Gastrocnemius medialis (tissue), 4 donors: ENCODE measurements around the gene GADD45G.

ENCODE experiments used
- POLR2A ChIP-seq, 2 donors: fragments of 450-650 bp; IDR thresholded peaks; one replicate each; pipeline ENCODE4 v1.6.1; 2017; ENCODE audit warnings: antibody characterized with exemption in 2 of 2, mild to moderate bottlenecking in 2 of 2, moderate library complexity in 2 of 2
- TF ChIP-seq, protein P1 (sequence below), 5 experiments: fragments of 450-650 bp in 3 of 5; fragments of 200-600 bp in 2 of 5; sonication (generic) in 2 of 5; IDR thresholded peaks in 4 of 5; conservative IDR thresholded peaks in 1 of 5; 1 replicate in 4 of 5; 2 replicates in 1 of 5; pipeline ENCODE4 v1.5.1; 2016 to 2019; ENCODE audit warnings: antibody characterized with exemption in 5 of 5, mild to moderate bottlenecking in 3 of 5, moderate library complexity in 3 of 5

- TF ChIP-seq, protein P1, sequence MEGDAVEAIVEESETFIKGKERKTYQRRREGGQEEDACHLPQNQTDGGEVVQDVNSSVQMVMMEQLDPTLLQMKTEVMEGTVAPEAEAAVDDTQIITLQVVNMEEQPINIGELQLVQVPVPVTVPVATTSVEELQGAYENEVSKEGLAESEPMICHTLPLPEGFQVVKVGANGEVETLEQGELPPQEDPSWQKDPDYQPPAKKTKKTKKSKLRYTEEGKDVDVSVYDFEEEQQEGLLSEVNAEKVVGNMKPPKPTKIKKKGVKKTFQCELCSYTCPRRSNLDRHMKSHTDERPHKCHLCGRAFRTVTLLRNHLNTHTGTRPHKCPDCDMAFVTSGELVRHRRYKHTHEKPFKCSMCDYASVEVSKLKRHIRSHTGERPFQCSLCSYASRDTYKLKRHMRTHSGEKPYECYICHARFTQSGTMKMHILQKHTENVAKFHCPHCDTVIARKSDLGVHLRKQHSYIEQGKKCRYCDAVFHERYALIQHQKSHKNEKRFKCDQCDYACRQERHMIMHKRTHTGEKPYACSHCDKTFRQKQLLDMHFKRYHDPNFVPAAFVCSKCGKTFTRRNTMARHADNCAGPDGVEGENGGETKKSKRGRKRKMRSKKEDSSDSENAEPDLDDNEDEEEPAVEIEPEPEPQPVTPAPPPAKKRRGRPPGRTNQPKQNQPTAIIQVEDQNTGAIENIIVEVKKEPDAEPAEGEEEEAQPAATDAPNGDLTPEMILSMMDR (IDR thresholded peaks at IDR 0.05 in 4 of 5, conservative IDR thresholded peaks at IDR 0.05 in 1 of 5), result peak in 3 of 5 experiments; percentile 22 to 31 (median 27)
- no peak for TF ChIP-seq POLR2A (IDR thresholded peaks at IDR 0.05)
These were observed 16.9 kb downstream of the GADD45G start for GRCh38 chr9:89621676-89622075.
